ENCODE results near the gene SPOP.
A peak's percentile ranks its signal among the peaks of the same experiment; 100 is the strongest.

SPOP gene

GRCh38 chr17:49582055-49582722 lies 95.7 kb downstream of the SPOP start:
- Histone ChIP-seq H3K27me3 (ENCODE audit: insufficient read depth, poor library complexity, severe bottlenecking) (no peaks in the 10 kb centered on the region), H3K4me1 (ENCODE audit: insufficient read depth, poor library complexity, severe bottlenecking) (peaks cover 23% of the 10 kb centered on the region), H3K4me3 (ENCODE audit: severe bottlenecking) (no peak overlapping the region), H3K27ac (ENCODE audit: poor library complexity, severe bottlenecking) (peak overlapping the region; percentile 52), H3K9me3 (ENCODE audit: severe bottlenecking) (no peaks in the 10 kb centered on the region), H3K36me3 (ENCODE audit: low read depth) (no peaks in the 10 kb centered on the region)
- DNase-seq (ENCODE audit: low spot score) (no peak), ATAC-seq (ENCODE audit: low read depth) (no peak)
- no peak for TF ChIP-seq CTCF (IDR thresholded peaks at IDR 0.05; ENCODE audit: poor library complexity, severe bottlenecking)

- DNase-seq (ENCODE audit: low spot score) (no peak), ATAC-seq (ENCODE audit: low read depth) (no peak)
- TF ChIP-seq CTCF (IDR thresholded peaks at IDR 0.05; ENCODE audit: poor library complexity, severe bottlenecking), result no peak
- Histone ChIP-seq H3K9me3 (ENCODE audit: severe bottlenecking) (no peaks in the 10 kb centered on the region), H3K4me3 (ENCODE audit: severe bottlenecking) (no peak overlapping the region), H3K27me3 (ENCODE audit: insufficient read depth, poor library complexity, severe bottlenecking) (no peaks in the 10 kb centered on the region), H3K36me3 (ENCODE audit: low read depth) (no peaks in the 10 kb centered on the region), H3K27ac (ENCODE audit: poor library complexity, severe bottlenecking) (no peak overlapping the region), H3K4me1 (ENCODE audit: insufficient read depth, poor library complexity, severe bottlenecking) (peaks cover 23% of the 10 kb centered on the region)
Observed at GRCh38 chr17:49581648-49581998, 96.3 kb downstream of the SPOP start.

- ATAC-seq (ENCODE audit: low read depth) (no peak), DNase-seq (ENCODE audit: low spot score) (no peak)
- H3K27me3 ChIP-seq (ENCODE audit: insufficient read depth, poor library complexity, severe bottlenecking), result no peaks in the 10 kb centered on the region
- no peak for TF ChIP-seq CTCF (IDR thresholded peaks at IDR 0.05; ENCODE audit: poor library complexity, severe bottlenecking)
- no peaks in the 10 kb centered on the region for H3K9me3 ChIP-seq (ENCODE audit: severe bottlenecking)
- no peak overlapping the region for H3K27ac ChIP-seq (ENCODE audit: poor library complexity, severe bottlenecking)
- H3K4me1 ChIP-seq (ENCODE audit: insufficient read depth, poor library complexity, severe bottlenecking), result peaks cover 23% of the 10 kb centered on the region
- no peak overlapping the region for H3K4me3 ChIP-seq (ENCODE audit: severe bottlenecking)
- H3K36me3 ChIP-seq (ENCODE audit: low read depth), result no peaks in the 10 kb centered on the region
Observed at GRCh38 chr17:49580981-49581647, 96.8 kb downstream of the SPOP start.

- H3K9me3 ChIP-seq (ENCODE audit: severe bottlenecking), result no peaks in the 10 kb centered on the region
- TF ChIP-seq CTCF (IDR thresholded peaks at IDR 0.05; ENCODE audit: poor library complexity, severe bottlenecking), result no peak
- ATAC-seq (ENCODE audit: low read depth), result no peak
- H3K36me3 ChIP-seq (ENCODE audit: low read depth), result no peaks in the 10 kb centered on the region
- H3K27ac ChIP-seq (ENCODE audit: poor library complexity, severe bottlenecking), result peak overlapping the region; percentile 2
- peaks cover 23% of the 10 kb centered on the region for H3K4me1 ChIP-seq (ENCODE audit: insufficient read depth, poor library complexity, severe bottlenecking)
- H3K4me3 ChIP-seq (ENCODE audit: severe bottlenecking), result no peak overlapping the region
- no peaks in the 10 kb centered on the region for H3K27me3 ChIP-seq (ENCODE audit: insufficient read depth, poor library complexity, severe bottlenecking)
- no peak for DNase-seq (ENCODE audit: low spot score)
Observed at GRCh38 chr17:49580055-49580721, 97.7 kb downstream of the SPOP start.

Data from RWPE2 (cell line).